ENCODE measurements around the gene IPCEF1. TPM values are rescaled to one million over a fixed set of nuclear protein-coding genes. Genes with fewer than 3 reads are reported as not detected.

IPCEF1 gene
- total RNA-seq, 4 donors from 2014 or later, result 0.37 to 8.7 (median 3.8) TPM

- TF ChIP-seq CTCF (IDR thresholded peaks at IDR 0.05), result no peak
- TF ChIP-seq POLR2AphosphoS5 (IDR thresholded peaks at IDR 0.05), result no peak
- no peak for TF ChIP-seq POLR2A (IDR thresholded peaks at IDR 0.05)
- no peak for TF ChIP-seq EP300 (IDR thresholded peaks at IDR 0.05; ENCODE audit: low read depth)
- H3K27ac ChIP-seq, result peak overlapping the region in 1 of 4 donors; percentile 32
- DNase-seq, result no peak
- in situ Hi-C loops (cut with MboI; ENCODE audit: low pct_ligation_motif_present in 1 of 4, low pct_unique_long_range_greater_than_20kb in 1 of 4, low sequenced_read_pairs in 3 of 4), result no loop called here
- no peak overlapping the region for H3K4me3 ChIP-seq
- 45 to 65% methylated on average over 4 to 8 of the region's 8 CpGs for WGBS, 2 donors (ENCODE audit: low coverage in 1 of 2)
- intact Hi-C loops (cut with DNase I; ENCODE audit: low total_unique reads), result no loop called here
- H3K36me3 ChIP-seq, result no peaks in the 10 kb centered on the region
- H3K27me3 ChIP-seq, result no peaks in the 10 kb centered on the region
- H3K9me3 ChIP-seq, result no peaks in the 10 kb centered on the region
- H3K4me1 ChIP-seq, result peaks cover 0 to 13% (median 6%) of the 10 kb centered on the region in 4 donors
Observed at GRCh38 chr6:154319231-154319858, 37.3 kb downstream of the IPCEF1 start.

- in situ Hi-C loops (cut with MboI; ENCODE audit: low pct_ligation_motif_present in 1 of 4, low pct_unique_long_range_greater_than_20kb in 1 of 4, low sequenced_read_pairs in 3 of 4) (no loop called here), intact Hi-C loops (cut with DNase I; ENCODE audit: low total_unique reads) (no loop called here)
- H3K36me3 ChIP-seq, result no peaks in the 10 kb centered on the region
- H3K4me1 ChIP-seq, result peaks cover 0 to 13% (median 6%) of the 10 kb centered on the region in 4 donors
- no peaks in the 10 kb centered on the region for H3K9me3 ChIP-seq
- DNase-seq, result no peak
- TF ChIP-seq POLR2A (IDR thresholded peaks at IDR 0.05) (no peak), POLR2AphosphoS5 (IDR thresholded peaks at IDR 0.05) (no peak), EP300 (IDR thresholded peaks at IDR 0.05; ENCODE audit: low read depth) (no peak), CTCF (IDR thresholded peaks at IDR 0.05) (no peak)
- WGBS, 2 donors (ENCODE audit: low coverage in 1 of 2), result 76 to 92% methylated on average over 1 of the region's 1 CpG
- H3K27ac ChIP-seq, result peak overlapping the region in 1 of 4 donors; percentile 32
- H3K27me3 ChIP-seq, result no peaks in the 10 kb centered on the region
- H3K4me3 ChIP-seq, result no peak overlapping the region
Observed at GRCh38 chr6:154318721-154319120, 37.9 kb downstream of the IPCEF1 start.

GRCh38 chr6:154316131-154316530, 40.5 kb downstream of the IPCEF1 start:
- WGBS, 2 donors (ENCODE audit: low coverage in 1 of 2), result 71 to 98% methylated on average over 1 of the region's 1 CpG
- Histone ChIP-seq H3K9me3 (no peaks in the 10 kb centered on the region), H3K27me3 (no peaks in the 10 kb centered on the region), H3K4me1 (peaks cover 0 to 13% (median 6%) of the 10 kb centered on the region in 4 donors), H3K27ac (no peak overlapping the region), H3K36me3 (no peaks in the 10 kb centered on the region), H3K4me3 (no peak overlapping the region)
- intact Hi-C loops (cut with DNase I; ENCODE audit: low total_unique reads), result no loop called here
- TF ChIP-seq POLR2A (IDR thresholded peaks at IDR 0.05) (no peak), EP300 (IDR thresholded peaks at IDR 0.05; ENCODE audit: low read depth) (no peak), CTCF (IDR thresholded peaks at IDR 0.05) (no peak), POLR2AphosphoS5 (IDR thresholded peaks at IDR 0.05) (no peak)
- in situ Hi-C loops (cut with MboI; ENCODE audit: low pct_ligation_motif_present in 1 of 4, low pct_unique_long_range_greater_than_20kb in 1 of 4, low sequenced_read_pairs in 3 of 4), result no loop called here
- no peak for DNase-seq

- Histone ChIP-seq H3K4me1 (peaks cover 0 to 5% (median 2%) of the 10 kb centered on the region in 4 donors), H3K27me3 (no peaks in the 10 kb centered on the region), H3K36me3 (no peaks in the 10 kb centered on the region), H3K9me3 (no peaks in the 10 kb centered on the region), H3K27ac (no peak overlapping the region), H3K4me3 (no peak overlapping the region)
- in situ Hi-C loops (cut with MboI; ENCODE audit: low pct_ligation_motif_present in 1 of 4, low pct_unique_long_range_greater_than_20kb in 1 of 4, low sequenced_read_pairs in 3 of 4), result no loop called here
- 52 to 57% methylated on average over 1 of the region's 1 CpG for WGBS, 2 donors (ENCODE audit: low coverage in 1 of 2)
- intact Hi-C loops (cut with DNase I; ENCODE audit: low total_unique reads), result no loop called here
- TF ChIP-seq EP300 (IDR thresholded peaks at IDR 0.05; ENCODE audit: low read depth), result no peak
- no peak for TF ChIP-seq POLR2A (IDR thresholded peaks at IDR 0.05)
- TF ChIP-seq POLR2AphosphoS5 (IDR thresholded peaks at IDR 0.05), result no peak
- TF ChIP-seq CTCF (IDR thresholded peaks at IDR 0.05), result no peak
- no peak for DNase-seq
Observed at GRCh38 chr6:154314084-154314483, 42.5 kb downstream of the IPCEF1 start.

Measured in transverse colon (tissue), 4 donors.